HepG2 (cell line): ENCODE measurements around the gene HOXC12. TPM values are rescaled to one million over a fixed set of nuclear protein-coding genes. Genes with fewer than 3 reads are reported as not detected.

ENCODE experiments used
- ATAC-seq: fragments of 200-7000 bp; cut with Tn5 transposase; 3 replicates; pipeline ENCODE4 v1.9.1; 2020; ENCODE audit warnings: mild to moderate bottlenecking, moderate library complexity
- BruUV-seq: library from RNA; stranded (reverse); fragments of 400-500 nt; replicated peaks from 2 replicates; lab custom pipeline; 2021; lab: Mats Ljungman, UMichigan
- CTCF ChIA-PET: fragments of 300-600 bp; formaldehyde crosslinking; extraction: SDS; loops from one replicate; lab custom pipeline; 2021; ENCODE audit warnings: low total read pairs, inconsistent platforms, low intra/inter-chr PET ratio; lab: Yijun Ruan, JAX
- POLR2A ChIA-PET: fragments of 350-600 bp; sonication (Branson Sonifier 250); formaldehyde crosslinking; loops from one replicate; lab custom pipeline; 2020; ENCODE audit warnings: antibody characterized with exemption, inconsistent platforms; lab: Yijun Ruan, JAX
- DNase-seq: peaks from one replicate; pipeline ENCODE4 v3.0.0-alpha.2; 2015; ENCODE audit warnings: low spot score
- FAIRE-seq: peaks from 3 replicates; lab custom pipeline; 2011; peaks lifted over from hg19 to GRCh38; lab: Jason Lieb, UNC
- H2AFZ ChIP-seq: one replicate; pipeline ENCODE4 v1.6.1; 2011; ENCODE audit warnings: low read length, inconsistent platforms
- H3K27ac ChIP-seq: fragments of 300-600 bp; 3 replicates; pipeline ENCODE4 v1.8.0; 2011; ENCODE audit warnings: mixed run types, mild to moderate bottlenecking, mixed read lengths, low read length, inconsistent platforms; ENCODE audit not compliant: insufficient read depth; ENCODE audit errors: extremely low read length
- H3K27me3 ChIP-seq, 2 experiments: fragments of 200-600 bp in 1 of 2; 2 replicates in 1 of 2; 3 replicates in 1 of 2; pipeline versions ENCODE4 v1.6.0 to v1.8.0; 2011; ENCODE audit warnings: low read length in 2 of 2, mild to moderate bottlenecking in 2 of 2, moderate library complexity in 2 of 2, inconsistent platforms in 1 of 2; ENCODE audit not compliant: insufficient read depth in 2 of 2, control insufficient read depth in 1 of 2
- H3K36me3 ChIP-seq, 2 experiments: fragments of 200-600 bp in 1 of 2; replicated peaks in 1 of 2; 2 replicates in 1 of 2; 3 replicates in 1 of 2; pipeline versions ENCODE4 v1.5.1 to v1.8.0; 2011; ENCODE audit warnings: low read length in 2 of 2, inconsistent platforms in 1 of 2; ENCODE audit not compliant: insufficient read depth in 2 of 2, control insufficient read depth in 1 of 2
- H3K4me1 ChIP-seq: 2 replicates; pipeline ENCODE4 v1.5.1; 2012; ENCODE audit warnings: low read length, inconsistent platforms; ENCODE audit not compliant: insufficient read depth
- H3K4me2 ChIP-seq: 2 replicates; pipeline ENCODE4 v1.6.0; 2011; ENCODE audit warnings: low read depth, low read length, inconsistent platforms
- H3K4me3 ChIP-seq, 3 experiments: fragments of 200-600 bp in 1 of 3; sonication (generic), shearing (Covaris generic) in 1 of 3; replicated peaks in 1 of 3; 2 replicates each; pipeline ENCODE4 v1.5.1; 2011 to 2016; ENCODE audit warnings: low read length in 3 of 3, inconsistent platforms in 2 of 3, low read depth in 2 of 3, mild to moderate bottlenecking in 2 of 3, control low read depth in 1 of 3, mixed read lengths in 1 of 3; ENCODE audit not compliant: insufficient read depth in 1 of 3
- H3K79me2 ChIP-seq: one replicate; pipeline ENCODE4 v1.6.1; 2011; ENCODE audit warnings: low read length, inconsistent platforms; ENCODE audit not compliant: insufficient read depth
- H3K9ac ChIP-seq: 2 replicates; pipeline ENCODE4 v1.6.0; 2011; ENCODE audit warnings: mild to moderate bottlenecking, low read depth, low read length, inconsistent platforms; ENCODE audit not compliant: insufficient read depth
- H3K9me3 ChIP-seq: 2 replicates; pipeline ENCODE4 v1.5.1; 2012; ENCODE audit warnings: mild to moderate bottlenecking, low read length
- H4K20me1 ChIP-seq: 2 replicates; pipeline ENCODE4 v1.6.0; 2011; ENCODE audit warnings: inconsistent platforms, mild to moderate bottlenecking, low read length, moderate library complexity; ENCODE audit not compliant: insufficient read depth
- PATZ1 ChIP-seq: sonication (generic); formaldehyde crosslinking; IDR thresholded peaks from 2 replicates; pipeline ENCODE4 v1.4.0; 2020; ENCODE audit warnings: missing genetic modification reagents
- SOX13 ChIP-seq, 3 experiments: fragments of 450-650 bp in 1 of 3; sonication (generic) in 1 of 3; formaldehyde crosslinking in 1 of 3; IDR thresholded peaks in 2 of 3; conservative IDR thresholded peaks in 1 of 3; 2 replicates each; pipeline versions ENCODE4 v1.5.0 to v1.6.1; 2016 to 2020; ENCODE audit warnings: antibody characterized with exemption in 1 of 3, mild to moderate bottlenecking in 1 of 3, missing compliant biosample characterization in 1 of 3, missing genetic modification reagents in 1 of 3, moderate library complexity in 1 of 3
- ZNF138 ChIP-seq: sonication (generic); formaldehyde crosslinking; IDR thresholded peaks from 2 replicates; pipeline ENCODE4 v1.5.0; 2020; ENCODE audit warnings: mild to moderate bottlenecking, low read depth, missing genetic modification reagents
- WGBS: methylation state at CpG from one replicate; pipeline ENCODE4 v1.1.6; 2017; ENCODE audit warnings: low lambda C conversion rate; 5-methylcytosine and 5-hydroxymethylcytosine counted together
- in situ Hi-C: cut with HindIII; loops from 2 replicates; pipeline ENCODE4 v1.10.0; 2017; ENCODE audit warnings: low pct_unique_long_range_greater_than_20kb; ENCODE audit not compliant: extremely low pct_ligation_motif_present
- intact Hi-C: fragments of 100-400 bp; cut with micrococcal nuclease; formaldehyde crosslinking; loops from one replicate; pipeline ENCODE4 v1.10.0; 2022; ENCODE audit not compliant: unreplicated experiment
- polyA plus RNA-seq, 8 experiments: library from polyadenylated mRNA; depleted of rRNA in 3 of 8; stranded (reverse) in 7 of 8; unstranded in 1 of 8; fragments of >200 nt; fragmentation: Illumina TruSeq in 4 of 8; extraction: Trizol in 4 of 8; gene quantifications; 2 replicates each; pipeline versions ENCODE4 v1.2.1 to v1.2.3, GENCODE V29; 2011 to 2016; ENCODE audit warnings: low read depth in 4 of 8, missing spikeins in 1 of 8, mixed read lengths in 1 of 8; ENCODE audit not compliant: insufficient read depth in 1 of 8
- total RNA-seq, 5 experiments: library from RNA; depleted of rRNA; stranded (reverse); fragments of >200 nt; fragmentation: Illumina TruSeq; extraction: Trizol; gene quantifications; 2 replicates each; pipeline ENCODE4 v1.2.3, GENCODE V29; 2016; ENCODE audit warnings: low read depth in 1 of 5
- TF ChIP-seq, protein P1 (sequence below): sonication (generic); formaldehyde crosslinking; IDR thresholded peaks from 2 replicates; pipeline ENCODE4 v1.4.0; 2020; ENCODE audit warnings: missing genetic modification reagents, borderline replicate concordance

The HOXC12 gene
- total and polyA plus RNA-seq, 2 of the 13 experiments (the other 11 are each of a cell fraction or from before 2014, with no cell fraction given): not detected

DNA sequence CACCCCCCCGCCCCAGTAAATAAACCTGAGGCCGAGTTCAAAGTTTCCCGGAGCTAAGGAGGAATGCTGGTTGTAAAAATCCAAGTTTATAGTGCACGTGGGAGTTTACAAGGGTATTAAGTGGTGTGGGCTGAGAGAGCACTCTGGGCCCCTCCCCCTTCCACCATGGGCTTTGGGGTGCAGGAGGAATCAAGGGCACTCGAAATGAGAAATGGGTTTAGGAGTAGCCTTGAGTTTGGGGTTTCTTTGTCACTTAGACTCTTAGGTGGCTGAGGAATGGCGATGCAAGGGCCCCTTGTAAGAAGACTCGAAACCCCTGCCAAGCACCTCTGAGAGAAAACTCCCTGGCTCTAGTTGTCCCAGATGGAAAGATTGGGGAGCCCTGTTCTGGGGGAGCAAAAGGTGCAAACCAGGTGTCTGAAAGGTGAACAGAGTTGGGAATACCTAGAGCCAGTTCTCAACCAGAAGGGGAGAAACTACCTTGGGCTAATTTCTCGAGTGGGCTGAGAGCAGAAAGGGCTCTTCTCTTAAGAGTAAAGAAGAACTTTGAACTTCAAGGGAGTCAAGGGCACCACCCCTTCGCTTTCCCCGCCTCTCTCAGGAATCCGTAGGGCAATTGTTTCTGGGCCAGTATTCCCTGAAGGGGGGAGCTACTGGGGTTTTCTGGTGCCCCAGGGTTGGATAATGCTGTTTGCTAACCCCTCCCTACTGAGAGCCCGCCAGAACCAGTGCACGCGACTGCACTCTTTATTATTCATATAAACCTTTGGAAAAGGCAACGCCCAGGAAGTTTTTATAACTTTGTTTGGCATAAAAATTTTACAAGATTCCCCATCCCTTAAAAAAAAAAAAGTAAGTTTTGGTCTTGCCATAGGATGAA is 24.0 kb downstream of the HOXC12 start:
- no peak overlapping the region for H2AFZ ChIP-seq
- no peaks in the 10 kb centered on the region for H3K36me3 ChIP-seq
- in situ Hi-C loops (no loop called here), intact Hi-C loops (no loop called here)
- no peaks in the 10 kb centered on the region for H3K9me3 ChIP-seq
- H4K20me1 ChIP-seq: no peaks in the 10 kb centered on the region
- H3K27me3 ChIP-seq: peaks cover 5 to 88% of the 10 kb centered on the region in 2 experiments
- ChIA-PET POLR2A (interaction anchor here (1.2 to 1.5 kb wide), 2 partner anchors 10 to 180 kb away, joined by 3 to 5 read pairs; no protein-coding TSS in a partner anchor), CTCF (no interaction called here)
- FAIRE-seq: no peak
- no peaks in the 10 kb centered on the region for H3K79me2 ChIP-seq
- peak overlapping the region in 2 of 3 experiments; percentile 47 to 68; a peak in 2 of 6 replicates for H3K4me3 ChIP-seq
- DNase-seq: peak; percentile 14
- no peak for ATAC-seq
- no peak overlapping the region for H3K27ac ChIP-seq
- H3K9ac ChIP-seq: no peak overlapping the region
- peak overlapping the region; percentile 92 for H3K4me2 ChIP-seq
- TF ChIP-seq PATZ1 (CRISPR knock-in tag) (0 out of 2 replicates have a peak, but pooled peaks have one; percentile 23), ZNF138 (CRISPR knock-in tag) (no peak), SOX13 (IDR thresholded peaks at IDR 0.05) (no peak), SOX13 (CRISPR knock-in tag; conservative IDR thresholded peaks at IDR 0.05 in 1 of 2, IDR thresholded peaks at IDR 0.05 in 1 of 2) (peak in 1 of 2 experiments; percentile 13; a peak in 1 of 4 replicates)
- TF ChIP-seq, protein P1, sequence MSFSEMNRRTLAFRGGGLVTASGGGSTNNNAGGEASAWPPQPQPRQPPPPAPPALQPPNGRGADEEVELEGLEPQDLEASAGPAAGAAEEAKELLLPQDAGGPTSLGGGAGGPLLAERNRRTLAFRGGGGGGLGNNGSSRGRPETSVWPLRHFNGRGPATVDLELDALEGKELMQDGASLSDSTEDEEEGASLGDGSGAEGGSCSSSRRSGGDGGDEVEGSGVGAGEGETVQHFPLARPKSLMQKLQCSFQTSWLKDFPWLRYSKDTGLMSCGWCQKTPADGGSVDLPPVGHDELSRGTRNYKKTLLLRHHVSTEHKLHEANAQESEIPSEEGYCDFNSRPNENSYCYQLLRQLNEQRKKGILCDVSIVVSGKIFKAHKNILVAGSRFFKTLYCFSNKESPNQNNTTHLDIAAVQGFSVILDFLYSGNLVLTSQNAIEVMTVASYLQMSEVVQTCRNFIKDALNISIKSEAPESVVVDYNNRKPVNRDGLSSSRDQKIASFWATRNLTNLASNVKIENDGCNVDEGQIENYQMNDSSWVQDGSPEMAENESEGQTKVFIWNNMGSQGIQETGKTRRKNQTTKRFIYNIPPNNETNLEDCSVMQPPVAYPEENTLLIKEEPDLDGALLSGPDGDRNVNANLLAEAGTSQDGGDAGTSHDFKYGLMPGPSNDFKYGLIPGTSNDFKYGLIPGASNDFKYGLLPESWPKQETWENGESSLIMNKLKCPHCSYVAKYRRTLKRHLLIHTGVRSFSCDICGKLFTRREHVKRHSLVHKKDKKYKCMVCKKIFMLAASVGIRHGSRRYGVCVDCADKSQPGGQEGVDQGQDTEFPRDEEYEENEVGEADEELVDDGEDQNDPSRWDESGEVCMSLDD (CRISPR knock-in tag): peak; percentile 58; the same call in 1 of the 2 replicates
- TF ChIP-seq, all 625 proteins: peak for 3
- no TSS peak for BruUV-seq
- WGBS: 16% methylated on average over 12 of the region's 15 CpGs
- H3K4me1 ChIP-seq: peaks cover 42% of the 10 kb centered on the region
